HG02798 (cell line): ENCODE results near the gene RHOT1.

Source experiments
- ATAC-seq: cut with Tn5 transposase; IDR thresholded peaks from one replicate; pipeline ENCODE4 v1.9.1; 2021; ENCODE audit warnings: mild to moderate bottlenecking; ENCODE audit not compliant: unreplicated experiment, poor library complexity

RHOT1 gene

DNA sequence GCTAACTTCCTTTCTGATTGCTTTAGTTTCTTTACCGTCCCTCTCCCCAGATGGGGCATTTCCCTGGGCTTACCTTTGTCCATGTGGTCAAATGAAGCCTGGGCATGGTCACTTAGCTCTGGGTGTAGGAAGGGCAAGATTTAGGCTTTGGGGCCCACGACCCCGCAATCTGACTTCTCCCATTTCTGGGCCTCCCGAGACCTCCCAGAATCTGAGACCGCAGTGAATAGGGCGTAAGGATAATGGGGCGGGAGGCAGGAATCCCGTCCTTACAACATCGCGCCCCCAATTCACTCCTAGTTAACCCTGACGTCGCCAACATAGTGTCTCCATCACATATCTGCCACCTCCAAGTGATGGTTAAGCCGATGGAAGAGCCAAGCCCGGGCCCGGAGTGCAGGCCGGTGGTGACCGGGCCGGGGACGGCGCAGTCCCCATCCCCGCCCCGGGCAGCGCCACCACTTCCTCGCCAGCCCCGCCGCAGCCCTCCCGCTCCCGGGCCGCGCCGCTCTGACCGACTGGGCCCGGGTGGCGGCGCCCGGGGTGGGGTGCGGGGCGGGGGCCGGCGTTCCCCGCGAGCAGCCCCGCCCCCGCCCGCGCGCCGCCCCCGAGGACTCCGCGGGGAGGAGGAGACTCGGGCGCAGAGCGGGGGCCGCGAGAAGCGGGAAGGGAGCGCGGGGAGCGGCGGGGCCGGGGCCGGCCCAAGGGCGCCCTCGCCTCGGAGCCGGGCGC is 123.1 kb downstream of the RHOT1 start, which contains the start of gene RHBDL3:
Gene RHBDL3 (plus strand): TSS at position 641 of the 732 bp plus-strand sequence. CDS start 358 bp downstream, outside the sequence.
- ATAC-seq, result no peak

DNA sequence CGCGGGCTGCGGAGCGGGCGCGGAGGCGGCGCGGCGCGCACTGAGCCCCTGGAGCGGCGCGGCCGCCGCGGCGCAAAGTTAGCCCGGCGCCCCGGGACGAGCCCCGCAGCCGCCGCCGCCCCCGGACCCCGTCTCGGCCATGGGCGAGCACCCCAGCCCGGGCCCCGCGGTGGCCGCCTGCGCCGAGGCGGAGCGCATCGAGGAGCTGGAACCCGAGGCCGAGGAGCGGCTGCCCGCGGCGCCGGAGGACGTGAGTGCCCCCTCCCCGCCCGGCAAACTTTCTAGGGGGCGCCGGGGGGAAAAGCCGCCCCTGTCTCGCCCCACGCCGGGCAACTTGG is 123.7 kb downstream of the RHOT1 start:
- no peak for ATAC-seq

DNA sequence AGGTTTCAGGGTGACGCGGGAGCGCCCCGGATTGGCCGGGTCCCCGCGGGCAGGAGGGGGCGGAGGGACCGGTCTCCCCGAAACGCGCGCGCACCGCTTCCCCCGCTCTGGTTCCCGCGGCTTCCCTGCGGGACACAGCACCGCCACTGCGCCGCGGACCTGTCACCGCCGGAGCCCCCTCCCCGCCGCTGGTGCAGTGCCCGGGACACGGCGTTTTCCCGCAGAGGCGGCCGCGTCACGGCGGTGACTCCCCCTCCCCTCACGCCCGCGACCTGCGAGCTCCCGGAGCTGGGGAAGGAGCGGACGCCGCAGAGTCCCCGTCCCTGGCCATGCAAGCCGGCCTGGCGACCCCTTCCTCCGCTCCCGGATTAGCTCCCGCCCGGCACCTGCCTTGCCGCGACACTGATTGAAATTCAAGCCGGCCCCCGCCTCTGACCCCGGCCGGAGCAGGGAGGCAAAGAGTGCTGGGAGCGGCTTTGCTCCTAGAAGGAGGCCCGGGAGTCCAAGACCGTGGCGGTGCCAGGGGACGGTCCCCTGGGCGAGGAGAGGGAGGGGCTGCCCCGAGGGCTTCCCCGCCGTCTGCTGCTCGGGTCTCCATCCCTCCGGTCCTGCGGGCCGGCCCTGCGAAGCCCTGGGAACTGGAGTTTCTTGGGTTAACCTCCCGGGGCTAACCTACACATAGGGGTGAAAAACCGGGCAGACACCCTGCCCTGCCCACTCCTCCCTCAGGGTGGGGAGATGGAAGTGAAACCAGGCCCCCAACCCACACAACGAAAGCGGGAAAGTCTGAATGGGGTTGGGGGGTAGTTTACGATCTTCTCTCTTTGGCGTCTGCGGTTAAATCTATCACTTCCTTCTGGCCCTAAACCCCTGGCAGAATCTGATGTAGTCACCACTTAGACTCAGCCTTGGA is 124.3 kb downstream of the RHOT1 start:
- ATAC-seq, result no peak

DNA sequence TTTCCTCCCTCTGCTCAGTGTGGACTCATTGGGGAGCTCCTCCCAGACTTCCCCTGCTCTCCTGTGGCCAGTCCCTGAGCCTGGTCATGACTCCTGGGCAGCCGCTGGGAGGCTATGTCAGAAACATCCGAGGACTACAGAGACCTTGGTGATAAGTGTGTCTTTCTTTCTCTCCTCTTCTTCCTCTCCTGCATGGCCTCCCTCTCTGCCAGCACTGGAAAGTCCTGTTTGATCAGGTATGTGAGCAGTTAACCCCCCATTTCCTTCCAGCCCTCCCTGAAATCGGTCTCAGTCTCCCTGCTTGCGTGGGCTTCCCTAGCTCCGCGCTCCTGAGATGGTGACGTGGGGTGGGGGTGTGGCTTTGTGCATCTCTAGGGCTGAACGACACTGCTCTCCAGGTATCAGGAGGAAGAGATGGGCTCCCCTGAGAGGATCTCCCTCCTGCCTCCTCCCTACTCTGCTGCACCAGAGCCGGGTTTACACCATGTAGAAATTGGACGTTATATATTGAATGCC is 125.4 kb downstream of the RHOT1 start:
- no peak for ATAC-seq

DNA sequence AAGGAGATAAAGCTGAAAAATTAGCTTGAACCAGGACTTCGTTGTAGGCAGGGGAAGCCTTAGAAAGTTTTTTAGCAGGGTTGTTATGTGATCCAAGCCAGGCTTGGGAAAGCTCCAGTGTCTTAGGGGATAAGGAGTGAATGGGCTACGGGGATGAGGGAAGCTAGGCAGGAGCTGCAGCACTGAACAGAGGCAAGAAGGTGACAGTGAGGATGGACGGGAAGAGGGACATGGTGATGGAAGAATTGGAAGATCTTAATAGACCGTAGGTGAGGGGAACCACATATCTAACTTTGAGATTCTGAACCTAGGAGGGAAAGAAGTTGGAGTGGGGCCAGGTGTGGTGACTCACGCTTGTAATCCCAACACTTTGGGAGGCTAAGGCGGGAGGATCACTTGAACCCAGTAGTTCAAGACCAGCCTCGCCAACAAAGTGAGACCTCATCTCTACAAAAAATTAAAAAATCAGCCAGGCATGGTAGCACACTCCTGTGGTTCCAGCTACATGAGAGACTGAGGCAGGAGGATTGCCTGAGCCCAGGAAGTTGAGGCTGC is 126.5 kb downstream of the RHOT1 start:
- no peak for ATAC-seq

DNA sequence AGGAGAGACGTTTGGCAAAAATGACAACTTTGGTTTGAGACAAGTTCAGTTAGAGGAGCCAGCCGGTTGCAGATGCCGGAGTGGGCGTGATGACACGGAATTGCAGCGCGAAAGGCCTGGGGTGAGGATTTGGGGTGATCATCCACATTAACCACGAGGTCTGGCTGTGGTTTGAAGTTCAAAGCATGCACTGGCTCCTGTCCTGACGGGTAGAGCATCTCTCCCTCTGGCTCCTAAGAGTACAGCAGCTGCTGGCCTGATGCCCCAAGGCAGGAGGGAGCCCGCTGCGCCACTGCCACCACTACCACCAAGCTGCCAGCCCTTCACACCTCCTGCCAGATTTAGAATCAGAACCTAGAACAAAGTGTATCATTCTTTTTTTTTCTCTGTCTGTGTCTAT is 127.1 kb downstream of the RHOT1 start:
- ATAC-seq, result no peak

DNA sequence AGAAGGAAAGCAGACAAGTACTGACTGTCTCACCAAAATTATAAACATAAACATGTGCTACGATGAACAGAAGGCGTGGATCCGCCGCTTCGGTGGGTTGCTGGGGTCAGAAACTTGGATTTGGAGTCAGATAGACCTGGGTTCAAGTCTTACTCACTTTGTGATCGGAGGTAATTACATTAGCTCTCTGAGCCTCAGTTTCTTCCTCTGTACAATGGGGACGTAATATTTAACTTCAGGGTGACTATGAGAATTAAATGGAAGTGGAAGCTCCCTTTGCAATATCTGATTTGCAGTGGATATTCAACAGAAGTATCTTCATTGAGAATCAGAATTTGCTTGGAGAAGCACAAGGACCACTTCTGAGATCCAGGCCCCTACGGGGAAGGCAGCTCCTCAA is 129.5 kb downstream of the RHOT1 start:
- no peak for ATAC-seq

DNA sequence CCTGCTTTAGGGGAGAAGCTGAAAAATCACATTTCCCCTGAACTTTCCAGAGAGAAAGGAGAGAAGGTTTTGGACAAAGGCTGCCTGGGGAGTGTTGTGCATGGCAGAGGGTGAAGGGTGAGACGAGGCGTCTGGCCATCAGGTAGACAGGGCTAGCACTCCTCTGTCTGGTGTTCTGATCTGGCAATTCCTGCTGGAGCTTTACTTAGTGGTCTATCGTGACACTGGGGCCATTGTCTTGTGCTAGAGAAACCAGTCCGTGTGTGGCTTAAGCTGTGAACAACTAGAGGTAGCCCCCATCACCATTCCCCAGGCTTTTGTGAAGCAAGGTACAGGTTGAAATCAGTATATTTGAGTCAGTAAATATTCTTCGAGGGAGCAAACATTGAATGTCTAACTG is 131.8 kb downstream of the RHOT1 start:
- no peak for ATAC-seq

DNA sequence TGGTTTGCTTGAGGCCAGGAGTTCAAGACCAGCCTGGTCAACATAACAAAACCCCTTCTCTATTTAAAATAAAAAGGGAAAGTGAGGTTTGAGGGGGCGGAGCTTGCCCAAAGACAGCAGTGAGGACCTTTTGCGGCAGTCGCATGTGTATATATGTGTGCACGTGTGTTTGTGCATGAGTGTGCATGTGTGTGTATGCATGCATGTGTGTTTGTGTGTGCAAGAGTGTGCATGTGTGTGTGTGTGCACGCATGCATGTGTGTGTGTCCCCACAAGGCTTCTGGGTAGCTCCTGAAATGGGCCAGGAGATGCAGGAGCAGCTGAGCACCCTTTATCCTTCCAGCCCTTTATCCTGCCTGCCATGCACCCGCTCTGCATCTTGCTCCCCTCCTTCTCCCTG is 132.3 kb downstream of the RHOT1 start:
- no peak for ATAC-seq
